Endothelial cell of umbilical vein (primary cell): Measurements from ENCODE around the gene UNKL.

ENCODE experiments used
- CTCF ChIP-seq, 2 donors: IDR thresholded peaks; 1 replicate in 1 of 2; 2 replicates in 1 of 2; pipeline ENCODE4 v1.5.1; 2011; ENCODE audit warnings: low read length in 2 of 2, mild to moderate bottlenecking in 2 of 2, moderate library complexity in 2 of 2, control low read depth in 1 of 2, inconsistent platforms in 1 of 2, low read depth in 1 of 2; ENCODE audit not compliant: insufficient read depth in 1 of 2; ENCODE audit errors: extremely low read depth in 1 of 2
- EZH2 ChIP-seq: IDR thresholded peaks from 2 replicates; pipeline ENCODE4 v1.6.1; 2012; ENCODE audit warnings: borderline replicate concordance, low read depth, mild to moderate bottlenecking, moderate library complexity, low read length, inconsistent platforms; ENCODE audit not compliant: severe bottlenecking
- JUN ChIP-seq: IDR thresholded peaks from 2 replicates; pipeline ENCODE4 v1.6.1; 2011; ENCODE audit warnings: borderline replicate concordance, low read depth; ENCODE audit not compliant: insufficient read length, insufficient read depth
- MYC ChIP-seq: IDR thresholded peaks from one replicate; pipeline ENCODE4 v1.6.1; 2011; ENCODE audit warnings: mild to moderate bottlenecking, low read depth, low read length
- POLR2AphosphoS5 ChIP-seq: IDR thresholded peaks from 2 replicates; pipeline ENCODE4 v1.6.1; 2012; ENCODE audit warnings: low read depth, mild to moderate bottlenecking, control low read depth, low read length, moderate library complexity; ENCODE audit not compliant: insufficient read depth

- TF ChIP-seq CTCF (IDR thresholded peaks at IDR 0.05; ENCODE audit: extremely low read depth in 1 of 2, insufficient read depth in 1 of 2, low read depth in 1 of 2, low read length in 2 of 2) (no peak), EZH2 (no peak), MYC (no peak), JUN (no peak), POLR2AphosphoS5 (no peak)
Measured at GRCh38 chr16:1434644-1435592, 20.4 kb upstream of the UNKL start.
